CD4-positive, alpha-beta T cell treated with Interleukin-6 at 100 ng/mL for 8 hours (primary cell): ENCODE measurements around the gene INPP5F.

Experiments used
- DNase-seq: peaks from one replicate; pipeline ENCODE4 v3.0.0-alpha.2; 2020; ENCODE audit warnings: mixed read lengths, low spot score

Gene INPP5F

DNA sequence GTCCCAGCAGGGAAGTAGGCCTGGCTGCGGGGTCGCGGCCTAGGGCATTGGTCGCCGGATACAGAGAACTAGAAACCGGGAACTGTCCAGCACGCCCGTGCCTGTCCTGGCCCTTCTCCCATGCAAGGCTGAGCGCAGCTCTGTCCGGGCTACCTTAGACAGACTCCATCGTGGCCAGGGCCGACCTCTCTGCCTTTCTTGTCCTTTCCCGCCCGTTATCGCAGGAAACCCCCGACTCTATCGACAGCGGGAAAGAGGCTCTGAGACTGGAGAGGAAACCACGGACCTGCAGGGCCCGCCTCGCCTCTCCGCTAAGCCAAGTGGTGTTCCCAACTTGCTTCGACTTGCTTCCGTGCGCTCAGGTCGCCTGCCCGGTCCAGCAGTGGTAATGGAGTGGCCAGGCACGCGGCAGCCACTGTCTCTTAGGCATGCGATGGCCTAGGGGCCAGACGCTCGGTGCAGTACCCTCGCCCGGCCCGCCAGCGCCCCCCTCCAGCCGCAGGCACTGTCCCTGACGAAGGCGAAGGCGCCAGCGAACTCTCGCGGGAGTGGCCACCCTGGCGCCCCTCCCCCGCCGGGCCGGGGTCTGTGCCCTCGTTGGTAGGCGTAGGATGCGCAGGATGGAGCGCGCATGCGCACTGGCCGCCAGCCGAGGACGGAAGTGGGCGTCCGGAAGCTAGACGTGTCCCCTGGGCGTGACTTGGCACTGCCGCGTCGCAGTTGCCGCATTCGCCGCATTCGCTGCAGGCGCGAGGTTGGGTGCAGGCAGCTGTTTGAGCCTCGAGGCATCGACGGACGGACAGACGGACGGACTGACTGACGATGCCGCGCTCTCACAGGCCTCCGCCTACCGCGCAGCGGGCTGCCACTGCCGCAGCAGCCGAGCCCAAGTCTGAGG is 92.4 kb downstream of the INPP5F start:
- DNase-seq = no peak

DNA sequence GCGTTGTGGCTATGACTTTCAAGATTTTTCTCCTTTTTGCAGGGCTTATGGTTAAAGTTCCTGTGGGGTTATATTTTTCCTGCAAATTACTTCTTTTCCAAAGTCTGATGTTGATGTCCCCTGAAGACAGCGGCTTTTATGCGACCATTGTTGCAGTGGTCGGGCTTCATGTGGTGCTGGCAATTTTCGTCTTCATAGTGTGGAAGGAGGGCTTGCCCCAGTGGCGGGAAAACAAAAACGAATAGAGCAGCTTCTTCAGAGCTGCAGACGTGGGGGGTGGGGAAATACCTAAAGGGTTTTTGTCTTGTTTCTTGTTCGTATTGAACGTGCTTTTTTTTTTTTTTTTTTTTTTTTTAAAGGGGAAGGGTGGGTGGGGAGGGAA is 93.0 kb downstream of the INPP5F start:
- no peak for DNase-seq

DNA sequence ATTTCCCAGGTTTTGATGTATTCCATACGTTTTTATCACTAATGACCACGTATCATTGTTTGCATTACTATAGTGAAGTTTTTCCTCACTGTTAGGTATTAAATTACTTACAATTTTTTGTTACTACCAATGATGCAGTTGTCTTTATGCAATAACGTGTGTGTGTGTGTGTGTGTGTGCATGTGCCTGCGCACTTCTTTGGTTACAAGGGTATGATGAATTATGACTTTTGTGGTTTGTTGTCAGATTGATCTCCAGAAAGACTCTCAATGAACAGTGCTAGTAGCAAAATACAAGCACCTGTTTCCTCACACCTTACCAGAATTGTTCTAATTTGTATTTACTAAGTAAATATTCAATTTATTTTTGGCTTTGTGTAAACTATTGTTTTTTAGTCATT is 95.3 kb downstream of the INPP5F start:
- no peak for DNase-seq

DNA sequence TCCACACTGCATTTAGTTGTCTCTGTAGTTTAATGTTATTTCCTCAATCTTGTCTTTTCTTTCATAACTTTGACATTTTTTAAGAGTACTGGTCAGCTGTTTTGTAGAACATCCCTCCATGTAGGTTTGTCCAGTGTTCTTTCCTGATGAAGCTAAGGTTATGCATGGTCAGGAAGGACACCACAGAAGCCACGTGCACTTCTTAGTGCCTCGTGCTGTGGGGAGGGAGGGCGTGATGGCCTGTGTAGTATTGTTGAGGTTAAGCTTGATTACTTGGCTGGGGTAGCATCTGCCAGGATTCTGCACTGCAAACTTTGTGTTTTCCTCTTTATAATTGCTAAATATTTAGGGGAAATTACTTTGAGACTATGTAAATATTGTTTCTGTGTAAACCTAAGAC is 98.4 kb downstream of the INPP5F start:
- no peak for DNase-seq

DNA sequence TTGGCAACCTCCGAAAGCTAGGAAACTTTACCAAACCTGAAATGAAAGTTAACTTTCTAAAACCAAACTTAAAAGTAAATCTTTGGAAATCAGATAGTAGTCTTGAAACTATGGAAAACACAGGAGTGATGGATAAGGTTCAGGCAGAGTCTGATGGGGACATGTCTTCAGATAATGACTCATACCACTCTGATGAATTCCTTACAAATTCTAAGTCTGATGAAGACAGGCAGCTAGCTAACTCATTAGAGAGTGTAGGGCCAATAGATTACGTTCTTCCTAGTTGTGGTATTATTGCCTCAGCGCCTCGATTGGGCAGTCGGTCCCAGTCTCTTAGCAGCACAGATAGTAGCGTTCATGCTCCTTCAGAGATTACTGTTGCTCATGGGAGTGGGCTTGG is 100.9 kb downstream of the INPP5F start:
- no peak for DNase-seq

DNA sequence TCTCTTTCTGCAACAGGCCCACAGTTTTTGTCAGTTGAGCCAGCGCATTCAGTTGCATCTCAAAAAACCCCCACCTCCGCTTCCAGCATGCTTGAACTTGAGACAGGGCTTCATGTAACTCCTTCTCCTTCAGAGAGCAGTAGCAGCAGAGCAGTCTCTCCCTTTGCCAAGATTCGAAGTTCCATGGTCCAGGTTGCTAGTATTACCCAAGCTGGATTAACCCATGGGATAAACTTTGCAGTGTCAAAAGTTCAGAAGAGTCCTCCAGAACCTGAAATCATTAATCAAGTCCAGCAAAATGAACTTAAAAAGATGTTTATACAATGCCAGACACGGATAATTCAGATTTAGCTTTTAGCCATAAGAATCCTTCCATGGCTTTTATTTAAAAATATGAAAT is 101.6 kb downstream of the INPP5F start:
- DNase-seq = no peak

DNA sequence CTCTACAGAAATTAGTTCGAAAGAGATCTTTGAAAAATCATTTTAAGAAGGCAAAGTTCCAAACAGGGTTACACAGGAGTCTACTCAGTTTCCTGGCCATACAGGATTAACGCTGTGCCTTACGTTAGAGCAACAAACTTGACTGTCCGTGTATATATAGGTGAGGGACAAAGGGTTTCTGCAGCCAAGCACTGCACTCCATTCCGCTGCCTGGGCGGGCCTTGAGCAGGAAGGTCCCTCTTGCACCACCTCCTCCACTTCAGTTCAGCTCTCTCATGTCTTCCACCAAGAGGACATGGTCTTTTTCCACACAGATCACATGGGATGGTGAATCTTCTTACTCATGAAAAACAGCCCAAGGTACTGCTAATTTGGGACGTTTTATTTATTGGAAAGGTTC is 103.6 kb downstream of the INPP5F start:
- DNase-seq = no peak

DNA sequence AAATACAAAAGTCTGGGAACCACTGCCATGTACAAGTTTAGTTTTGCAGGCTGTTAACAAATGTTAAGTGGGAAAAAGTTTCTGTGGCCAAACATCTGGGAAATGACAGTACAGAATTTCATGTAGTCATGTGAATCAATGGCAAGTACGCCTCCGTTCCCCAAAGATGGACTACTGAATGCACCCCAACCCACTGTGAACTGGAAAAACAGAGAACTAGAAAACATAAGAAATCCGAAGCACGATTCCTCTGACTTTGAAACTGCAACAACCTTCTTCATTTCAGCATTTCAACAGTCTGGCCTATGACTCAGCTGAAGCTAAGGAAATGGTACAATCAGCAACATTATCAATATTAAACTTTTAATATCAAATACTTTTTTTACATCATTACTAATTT is 105.0 kb downstream of the INPP5F start:
- no peak for DNase-seq

DNA sequence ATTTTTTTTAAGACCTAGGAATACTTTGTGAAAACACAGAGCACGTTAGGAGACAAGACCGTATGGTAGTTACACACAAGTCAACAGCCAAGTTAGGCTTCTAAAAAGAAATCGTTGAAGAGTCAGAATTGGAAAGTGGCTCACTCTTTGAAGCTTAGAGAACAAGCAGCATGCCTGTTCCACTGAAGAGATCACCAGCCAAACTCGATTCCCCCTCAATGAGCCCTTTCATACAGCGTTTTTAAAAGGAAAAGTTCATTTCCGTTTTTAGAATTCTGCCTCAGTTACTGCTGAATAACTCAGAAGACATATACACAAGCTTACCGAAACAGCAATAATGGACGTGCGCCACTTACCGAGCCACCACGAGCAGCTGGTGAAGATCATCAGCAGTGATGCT is 105.8 kb downstream of the INPP5F start:
- DNase-seq = no peak

DNA sequence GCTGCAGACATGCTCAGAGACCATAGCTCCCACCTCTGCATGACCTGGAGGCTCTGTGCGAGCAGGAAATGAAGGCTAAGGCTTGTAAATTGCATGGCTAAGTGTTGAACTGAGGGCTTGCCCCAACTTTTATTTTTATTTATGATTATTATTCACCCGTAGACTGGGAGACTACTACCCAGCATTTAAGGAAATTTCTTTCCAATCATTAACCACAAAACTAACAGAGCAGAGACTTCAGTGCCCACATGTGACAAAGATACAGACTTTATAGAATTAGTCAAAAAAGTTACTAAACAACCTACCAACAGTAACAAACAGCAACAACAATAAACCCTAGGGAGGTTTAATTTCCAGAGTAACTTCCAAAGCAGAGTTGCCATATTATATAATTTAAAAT is 107.1 kb downstream of the INPP5F start:
- no peak for DNase-seq

DNA sequence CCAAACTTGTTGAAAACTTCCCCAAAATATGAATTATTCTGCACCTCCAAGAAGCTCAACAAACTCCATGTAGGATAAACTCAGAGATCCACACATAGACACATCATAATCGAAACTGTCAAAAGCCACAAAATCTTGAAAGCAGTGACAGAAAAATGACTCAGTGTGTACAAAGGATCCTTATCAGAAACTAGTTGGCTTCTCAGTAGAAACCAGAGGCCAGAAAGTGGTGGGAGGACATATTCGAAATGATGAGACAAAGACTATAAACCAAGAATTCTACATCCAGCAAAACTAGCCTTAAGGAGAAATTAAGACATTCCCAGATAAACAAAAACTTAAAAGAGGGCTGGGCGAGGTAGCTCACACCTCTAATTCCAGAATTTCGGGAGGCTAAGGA is 108.3 kb downstream of the INPP5F start:
- no peak for DNase-seq

DNA sequence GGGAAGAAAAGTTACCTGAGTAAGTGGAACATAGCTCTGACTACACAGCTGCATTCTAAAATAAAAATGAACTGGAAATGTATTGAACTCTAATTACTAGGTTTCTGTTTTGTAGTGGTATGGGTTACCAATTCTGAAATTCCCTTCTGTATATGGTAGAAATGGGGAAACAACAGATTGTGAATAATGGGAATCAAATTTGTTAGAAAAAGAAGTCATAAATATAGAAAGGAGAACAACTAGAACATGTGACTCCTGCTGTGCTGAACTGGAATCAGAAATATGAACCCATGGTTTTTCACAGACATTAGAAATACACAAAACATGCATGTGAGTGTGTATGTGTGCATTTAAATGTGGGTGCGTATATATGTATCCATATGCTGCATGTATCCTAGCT is 119.8 kb downstream of the INPP5F start:
- DNase-seq = no peak

DNA sequence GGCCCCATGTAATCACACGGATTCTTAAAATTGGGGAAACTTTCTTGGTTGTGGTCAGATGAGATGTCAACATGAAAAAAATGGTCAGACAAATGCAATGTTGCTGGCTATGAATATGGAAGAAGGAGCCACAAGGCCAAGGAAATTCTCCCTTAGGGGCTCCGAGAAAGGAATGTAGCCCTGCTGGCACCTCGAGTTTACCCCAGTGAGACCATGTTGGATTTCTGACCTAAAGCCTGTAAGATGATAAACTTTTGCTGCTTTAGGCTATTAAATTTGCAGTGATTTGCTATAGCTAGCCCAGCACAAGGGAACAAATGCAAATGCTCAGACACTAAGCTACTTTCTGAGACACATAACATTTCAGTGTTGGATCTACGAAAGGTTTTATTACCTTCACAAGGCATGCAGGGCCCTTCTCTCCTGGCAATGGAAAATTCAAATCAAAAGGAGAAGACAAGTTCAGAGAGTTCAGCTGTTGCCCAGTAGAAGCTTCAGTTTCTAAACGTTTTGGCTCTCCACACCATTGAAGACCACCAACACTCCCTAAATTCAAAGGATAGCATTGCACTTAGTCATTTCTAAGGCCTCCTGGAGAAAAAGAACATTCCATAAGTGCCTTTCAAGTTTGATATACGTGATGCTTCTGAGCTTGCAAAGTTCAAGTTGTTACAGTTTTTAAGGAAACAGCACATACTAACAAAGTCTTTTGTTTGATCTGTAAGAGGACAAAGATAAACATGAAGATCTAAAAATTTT is 123.4 kb downstream of the INPP5F start:
- no peak for DNase-seq

DNA sequence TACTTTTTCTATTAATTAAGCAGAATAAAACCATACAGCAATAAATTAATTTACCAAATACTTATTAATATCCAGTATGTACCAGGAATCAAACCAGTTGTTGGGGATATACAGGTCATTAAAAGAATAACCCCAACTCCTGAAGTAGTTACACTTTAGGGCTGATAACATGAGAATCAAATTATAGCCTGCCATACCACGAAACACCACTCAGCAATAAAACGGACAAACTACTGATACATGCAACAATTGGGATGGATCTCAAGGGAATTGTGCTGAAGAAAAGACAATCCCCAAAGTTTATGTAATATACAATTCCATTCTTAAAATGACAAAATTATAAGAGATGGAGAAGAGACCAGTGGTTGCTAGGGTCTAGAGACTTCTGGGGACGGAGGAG is 124.1 kb downstream of the INPP5F start:
- DNase-seq = no peak

DNA sequence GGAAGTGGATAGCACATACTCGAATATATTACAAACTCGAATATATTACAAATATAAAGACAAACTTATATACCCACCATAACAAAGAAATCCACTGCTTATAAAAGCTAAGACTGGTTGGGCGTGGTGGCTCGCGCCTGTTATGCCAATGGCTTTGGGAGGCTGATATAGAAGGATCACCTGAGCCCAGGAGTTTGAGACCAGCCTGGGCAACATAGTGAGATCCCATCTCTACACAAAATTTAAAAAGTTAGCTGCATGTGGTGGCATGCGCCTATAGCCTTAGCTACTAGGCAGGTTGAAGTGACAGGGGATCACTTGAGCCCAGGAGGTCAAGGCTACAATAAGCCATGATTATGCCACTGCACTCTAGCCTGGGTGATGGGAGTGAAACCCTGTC is 126.4 kb downstream of the INPP5F start:
- no peak for DNase-seq

DNA sequence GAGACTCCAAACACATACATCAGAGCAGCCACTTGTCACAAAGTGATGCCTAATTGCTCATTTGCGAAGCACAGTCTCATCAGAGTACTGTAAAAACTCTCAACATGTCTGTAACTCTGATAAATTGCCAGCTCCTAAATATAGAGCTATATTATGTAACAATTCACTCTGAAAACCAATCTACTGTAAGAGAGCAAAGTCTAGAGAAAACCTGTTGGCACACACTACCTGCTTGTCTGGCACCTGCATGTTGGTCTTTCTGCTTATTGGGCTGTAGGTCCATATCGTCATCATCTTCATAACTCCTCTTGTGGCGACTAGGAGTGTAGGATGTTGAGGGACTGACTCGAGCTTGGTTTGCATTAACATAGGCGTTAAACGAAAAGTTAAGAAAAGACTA is 127.0 kb downstream of the INPP5F start:
- no peak for DNase-seq

DNA sequence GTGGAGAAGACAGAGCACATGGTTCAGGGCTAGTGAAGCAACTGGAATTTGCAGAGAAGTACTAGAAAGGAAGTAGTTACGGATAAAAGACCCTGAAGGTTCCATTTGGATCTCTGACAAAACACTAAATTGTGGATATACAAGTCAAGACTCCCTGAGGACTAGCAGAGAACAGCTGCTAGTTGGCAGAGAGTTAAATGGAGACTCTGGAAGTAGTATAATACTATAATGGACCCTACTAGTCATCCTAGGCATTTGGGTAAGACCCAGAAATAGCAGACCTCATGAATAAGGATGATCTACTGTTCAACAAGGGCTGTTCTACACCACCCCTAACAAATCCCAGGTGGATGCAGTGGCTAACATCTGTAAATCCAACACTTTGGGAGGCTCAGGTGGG is 127.7 kb downstream of the INPP5F start:
- DNase-seq = no peak

DNA sequence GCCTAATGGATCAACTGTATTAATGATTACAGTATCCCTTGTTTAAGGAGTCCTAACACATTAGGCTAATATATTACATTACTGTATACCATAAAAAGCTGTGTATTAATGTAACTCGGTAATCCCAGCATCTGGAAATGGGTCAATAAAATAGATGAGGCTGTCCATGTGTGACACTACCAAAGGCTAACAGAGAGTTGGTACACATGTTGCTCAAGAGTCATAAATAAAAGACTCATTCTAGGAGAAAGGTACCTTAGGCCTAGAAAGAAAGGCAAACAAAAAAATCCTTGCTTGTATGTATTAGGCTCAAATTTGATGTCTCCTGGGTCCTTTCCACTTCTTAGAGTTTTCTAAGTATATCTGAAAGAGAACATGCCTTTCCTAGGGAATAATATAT is 132.2 kb downstream of the INPP5F start:
- no peak for DNase-seq

DNA sequence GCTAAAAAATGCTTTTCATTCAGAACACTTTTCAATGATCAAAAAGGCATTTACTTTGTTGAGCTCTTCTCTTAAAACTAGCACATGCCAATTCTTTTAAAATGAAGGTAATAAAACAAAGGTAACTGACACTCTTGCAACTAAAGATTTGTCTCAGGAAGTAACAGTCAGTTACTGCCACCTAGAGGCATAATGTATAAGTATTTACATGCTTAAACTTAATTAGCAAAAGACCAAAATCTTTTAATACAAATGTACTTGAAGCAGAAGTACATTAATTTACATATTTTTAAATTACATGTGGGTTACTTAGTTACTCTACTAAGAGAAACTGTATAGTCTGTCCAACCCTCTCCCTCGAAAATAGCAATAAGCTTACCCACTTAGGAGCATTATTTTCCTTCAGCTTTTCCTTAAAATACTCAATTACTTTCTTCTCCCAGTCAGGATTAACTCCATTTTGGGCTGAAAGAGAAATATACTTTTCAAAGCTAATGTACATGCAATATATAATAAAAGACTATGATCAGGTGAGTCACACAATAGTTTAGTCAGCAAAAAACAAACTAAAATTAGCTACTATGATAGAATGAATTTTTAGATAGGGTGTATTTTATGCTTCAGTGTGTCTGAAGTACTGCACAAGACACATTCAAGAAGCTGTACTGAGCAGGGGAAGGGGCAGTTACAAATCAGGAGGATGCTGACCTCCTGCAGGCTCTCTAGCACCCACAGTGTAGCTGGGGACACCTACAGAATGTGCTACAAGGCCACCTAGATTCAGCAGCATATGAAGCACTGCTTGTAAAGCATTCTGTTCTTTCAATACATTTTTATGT is 133.8 kb downstream of the INPP5F start:
- DNase-seq = peak; percentile 40

DNA sequence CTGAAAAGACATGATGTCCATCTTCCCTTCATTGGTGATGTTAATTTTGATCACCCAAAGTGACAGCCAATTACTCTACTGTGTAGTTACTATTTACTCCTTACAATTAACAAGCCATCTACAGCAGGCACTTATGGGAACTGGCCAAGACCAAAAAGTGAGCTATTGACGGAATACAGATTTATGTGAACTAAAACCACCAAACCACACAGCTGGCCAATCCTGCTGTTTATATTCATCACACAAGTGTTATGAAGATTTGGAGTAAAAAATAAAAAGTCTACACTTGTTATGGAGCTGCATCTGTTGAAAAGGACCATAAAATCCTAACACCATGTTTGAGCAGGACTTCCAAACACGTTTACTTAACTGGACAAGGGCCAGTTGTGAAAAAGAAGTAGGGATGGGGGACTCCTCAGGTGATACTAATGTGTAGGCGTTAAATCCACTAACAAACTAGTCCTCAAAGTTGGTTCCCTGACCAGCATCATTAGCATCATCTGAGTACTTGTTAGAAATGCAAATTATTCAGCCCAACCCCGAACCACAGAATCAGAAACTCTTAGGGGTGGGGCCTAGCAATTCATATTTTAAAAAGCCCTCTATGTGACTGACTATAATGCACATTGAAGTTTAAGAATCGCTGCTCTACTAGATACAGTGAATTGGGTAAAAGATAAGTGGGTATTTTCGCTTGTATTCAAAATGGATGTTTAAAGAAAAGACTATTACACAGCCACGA is 135.2 kb downstream of the INPP5F start:
- DNase-seq = no peak

DNA sequence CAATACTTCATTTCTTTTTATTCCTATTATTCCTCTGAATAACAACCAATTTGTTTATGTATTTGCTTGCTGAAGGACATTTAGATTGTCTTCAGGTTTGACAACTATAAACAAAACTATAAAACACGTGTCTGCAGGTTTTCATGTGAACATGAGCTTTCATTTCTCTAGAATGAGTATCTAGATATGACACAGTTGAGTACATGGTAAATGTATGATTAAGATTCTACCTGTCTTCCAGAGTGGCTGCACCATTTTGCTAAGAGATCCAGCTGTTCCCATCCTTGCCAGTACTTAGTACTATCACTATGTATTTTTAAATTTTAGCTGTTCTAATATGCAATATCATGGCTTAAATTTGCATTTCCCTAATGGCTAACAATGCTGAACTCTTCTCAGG is 136.7 kb downstream of the INPP5F start:
- DNase-seq = no peak
